Cardiac muscle cell (in vitro differentiated cells and primary cell): ENCODE data around the gene IRF2BP1. TPM values are rescaled to one million over a fixed set of nuclear protein-coding genes. Genes with fewer than 3 reads are reported as not detected.

Source experiments
- DNase-seq, 2 donors: peaks; one replicate each; pipeline versions ENCODE4 v3.0.0 to v3.0.0-alpha.2; 2010 to 2017; ENCODE audit warnings: low read depth in 1 of 2, low spot score in 1 of 2
- H3K27ac ChIP-seq: fragments of 200-600 bp; sonication (generic); 2 replicates; pipeline ENCODE4 v1.5.1; 2016
- H3K27me3 ChIP-seq: fragments of 200-600 bp; sonication (generic); 2 replicates; pipeline ENCODE4 v1.6.0; 2016; ENCODE audit warnings: control low read depth
- H3K36me3 ChIP-seq: fragments of 200-600 bp; sonication (generic); 2 replicates; pipeline ENCODE4 v1.5.1; 2016; ENCODE audit warnings: control low read depth
- H3K4me1 ChIP-seq: fragments of 200-600 bp; sonication (generic); 2 replicates; pipeline ENCODE4 v1.8.1; 2017; ENCODE audit warnings: low read depth, mild to moderate bottlenecking, mixed run types
- H3K4me3 ChIP-seq: fragments of 200-600 bp; sonication (generic); 2 replicates; pipeline ENCODE4 v1.5.1; 2016; ENCODE audit warnings: mild to moderate bottlenecking
- H3K9me3 ChIP-seq: fragments of 200-600 bp; sonication (generic); 2 replicates; pipeline ENCODE4 v1.5.1; 2017; ENCODE audit warnings: low read depth, mild to moderate bottlenecking, control low read depth
- CTCF ChIP-seq: IDR thresholded peaks from 2 replicates; pipeline ENCODE4 v1.5.1; 2012; ENCODE audit warnings: low read depth, mild to moderate bottlenecking, low read length
- polyA plus RNA-seq: library from polyadenylated mRNA; unstranded; fragments of >200 nt; fragmentation: Nextera tagmentation; extraction: Ambion mirVana; gene quantifications from 2 replicates; pipeline ENCODE4 v1.2.1, GENCODE V29; 2016
- total RNA-seq: library from RNA; depleted of rRNA; stranded (reverse); fragments of >200 nt; gene quantifications from 2 replicates; pipeline ENCODE4 v1.2.3, GENCODE V29; 2016

The IRF2BP1 gene
- total and polyA plus RNA-seq, 2 experiments from 2014 or later, result 14.5 to 71.8 TPM

- no peak for TF ChIP-seq CTCF
Measured at GRCh38 chr19:45895519-45895972, 9.6 kb upstream of the IRF2BP1 start.

GRCh38 chr19:45890877-45891276, 4.9 kb upstream of the IRF2BP1 start:
- no peak for DNase-seq
- H3K4me3 ChIP-seq, result no peak overlapping the region
- no peaks in the 10 kb centered on the region for H3K4me1 ChIP-seq
- TF ChIP-seq CTCF, result no peak
- H3K27me3 ChIP-seq, result no peaks in the 10 kb centered on the region
- H3K9me3 ChIP-seq, result no peaks in the 10 kb centered on the region
- H3K36me3 ChIP-seq, result peaks cover 5% of the 10 kb centered on the region
- no peak overlapping the region for H3K27ac ChIP-seq

More at GRCh38 chr19:45895519-45895972, 9.6 kb upstream of the IRF2BP1 start:
- Histone ChIP-seq H3K27me3 (no peaks in the 10 kb centered on the region), H3K4me1 (no peaks in the 10 kb centered on the region), H3K27ac (no peak overlapping the region), H3K36me3 (peaks cover 12% of the 10 kb centered on the region), H3K9me3 (no peaks in the 10 kb centered on the region), H3K4me3 (no peak overlapping the region)
- DNase-seq, result no peak

- Histone ChIP-seq H3K4me3 (no peak overlapping the region), H3K4me1 (no peaks in the 10 kb centered on the region), H3K27me3 (no peaks in the 10 kb centered on the region), H3K27ac (no peak overlapping the region), H3K9me3 (no peaks in the 10 kb centered on the region), H3K36me3 (peaks cover under 1% of the 10 kb centered on the region)
- no peak for TF ChIP-seq CTCF
- no peak for DNase-seq
Measured at GRCh38 chr19:45889210-45889885, 3.4 kb upstream of the IRF2BP1 start.

- Histone ChIP-seq H3K9me3 (no peaks in the 10 kb centered on the region), H3K27me3 (no peaks in the 10 kb centered on the region), H3K36me3 (peaks cover 3% of the 10 kb centered on the region), H3K4me1 (peaks cover 5% of the 10 kb centered on the region), H3K27ac (peak overlapping the region; percentile 98), H3K4me3 (peak overlapping the region; percentile 58)
- DNase-seq, result no peak
- no peak for TF ChIP-seq CTCF
Measured at GRCh38 chr19:45887200-45887710, 1.3 kb upstream of the IRF2BP1 start.

GRCh38 chr19:45886427-45887199, 672 bp upstream of the IRF2BP1 start:
- Histone ChIP-seq H3K4me1 (peaks cover 9% of the 10 kb centered on the region), H3K9me3 (no peaks in the 10 kb centered on the region), H3K27me3 (no peaks in the 10 kb centered on the region), H3K36me3 (peaks cover 3% of the 10 kb centered on the region), H3K4me3 (peak overlapping the region; percentile 58), H3K27ac (peak overlapping the region; percentile 98)
- no peak for TF ChIP-seq CTCF
- DNase-seq, result peak; percentile 95 to 96
